ENCODE data around the gene HSD17B12. TPM values are rescaled to one million over a fixed set of nuclear protein-coding genes. Genes with fewer than 3 reads are reported as not detected.
A peak's percentile ranks its signal among the peaks of the same experiment; 100 is the strongest.

HSD17B12 gene
- total RNA-seq, 1 donor from 2014 or later = 84.7 TPM

DNA sequence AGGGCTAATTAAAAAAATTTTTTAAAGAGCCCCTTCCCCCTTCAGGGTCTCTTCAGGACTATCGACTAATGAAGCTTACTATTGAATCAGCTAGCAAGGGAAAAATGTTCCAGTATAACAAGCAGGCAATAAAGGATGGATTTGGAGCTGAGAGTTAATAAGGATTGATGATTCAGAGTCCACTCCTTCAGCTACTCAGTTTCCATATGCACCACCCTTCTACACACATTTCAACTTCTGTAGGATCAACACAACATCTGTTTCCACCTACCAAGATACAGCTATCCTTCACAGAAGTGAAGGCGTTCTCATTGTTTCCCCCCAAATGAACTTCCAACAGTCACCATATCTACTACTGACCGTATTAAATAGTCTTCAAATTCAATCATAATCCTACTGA, 193.5 kb downstream of the HSD17B12 start:
- no peak for DNase-seq (ENCODE audit: low read depth)
- Histone ChIP-seq H3K36me3 (ENCODE audit: control insufficient read depth, insufficient read depth, low read length) (no peaks in the 10 kb centered on the region), H3K4me3 (ENCODE audit: low read depth, low read length) (no peak overlapping the region), H3K27me3 (ENCODE audit: control insufficient read depth, insufficient read depth, low read length) (peaks cover 6% of the 10 kb centered on the region)
- TF ChIP-seq CTCF (IDR thresholded peaks at IDR 0.05; ENCODE audit: insufficient read depth, low read length, poor library complexity, severe bottlenecking) = no peak

DNA sequence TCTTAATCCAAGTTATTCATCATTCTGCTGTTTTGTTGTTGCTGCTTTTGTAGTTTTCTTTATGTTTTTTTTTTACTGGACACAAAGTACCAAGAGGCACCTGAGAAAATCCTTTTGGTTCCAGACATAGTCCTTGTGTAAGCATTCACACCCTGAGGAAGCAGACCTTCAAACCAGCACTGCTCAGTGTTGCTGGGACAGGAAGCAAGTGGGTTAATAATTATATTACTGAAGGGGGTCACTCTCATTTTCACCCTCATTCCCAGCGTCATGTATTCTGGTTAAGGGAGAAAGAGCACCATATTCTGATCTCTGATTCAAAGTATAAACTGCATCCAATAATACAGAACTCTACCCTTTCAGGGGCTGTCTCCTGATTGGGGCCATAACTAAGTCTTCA, 194.2 kb downstream of the HSD17B12 start:
- DNase-seq (ENCODE audit: low read depth) = no peak
- no peak for TF ChIP-seq CTCF (IDR thresholded peaks at IDR 0.05; ENCODE audit: insufficient read depth, low read length, poor library complexity, severe bottlenecking)
- H3K27me3 ChIP-seq (ENCODE audit: control insufficient read depth, insufficient read depth, low read length) = peaks cover 6% of the 10 kb centered on the region
- H3K36me3 ChIP-seq (ENCODE audit: control insufficient read depth, insufficient read depth, low read length) = no peaks in the 10 kb centered on the region
- H3K4me3 ChIP-seq (ENCODE audit: low read depth, low read length) = no peak overlapping the region

DNA sequence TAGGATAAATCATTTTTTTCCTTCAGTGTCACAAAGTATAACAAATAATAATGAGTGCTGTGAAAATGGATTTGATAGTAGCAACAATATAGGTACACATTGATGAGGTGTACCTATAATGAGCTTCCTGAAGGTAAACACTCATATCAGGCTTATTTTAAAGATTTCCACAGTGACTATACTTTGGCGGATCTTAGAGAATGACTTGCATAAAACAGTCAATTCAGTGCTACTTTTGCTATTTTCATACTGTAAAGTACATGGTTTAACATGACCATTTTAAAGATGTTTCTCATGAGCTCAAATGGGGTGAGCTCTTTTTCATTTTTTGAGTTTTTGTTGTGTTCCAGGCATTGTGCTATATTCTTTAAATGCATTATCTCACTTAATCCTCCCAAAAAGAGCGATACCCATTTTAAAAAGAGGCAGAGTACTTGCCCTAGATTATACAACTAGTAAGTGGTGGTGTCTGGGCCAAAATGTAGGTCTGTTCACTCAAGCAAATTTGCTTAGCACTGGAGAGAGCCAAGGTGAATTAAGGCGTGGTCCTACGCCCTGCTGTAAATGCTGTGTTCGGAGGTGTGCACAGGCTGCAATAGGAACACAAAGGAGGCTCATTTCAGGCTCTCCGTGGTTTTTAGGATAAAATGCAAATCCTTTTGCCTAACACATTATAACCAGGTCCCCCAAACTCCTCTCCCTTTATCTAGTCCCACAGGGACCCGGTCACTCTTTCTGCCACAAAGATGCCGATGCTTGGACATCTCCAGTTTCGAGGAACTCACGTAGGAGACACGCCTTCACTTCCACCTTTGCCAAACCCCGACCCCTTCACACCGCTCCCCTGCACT, 199.5 kb downstream of the HSD17B12 start:
- DNase-seq (ENCODE audit: low read depth) = no peak
- H3K4me3 ChIP-seq (ENCODE audit: low read depth, low read length) = peak overlapping the region; percentile 67
- H3K36me3 ChIP-seq (ENCODE audit: control insufficient read depth, insufficient read depth, low read length) = no peaks in the 10 kb centered on the region
- H3K27me3 ChIP-seq (ENCODE audit: control insufficient read depth, insufficient read depth, low read length) = no peaks in the 10 kb centered on the region
- no peak for TF ChIP-seq CTCF (IDR thresholded peaks at IDR 0.05; ENCODE audit: insufficient read depth, low read length, poor library complexity, severe bottlenecking)

GRCh38 chr11:43880640-43881159, 200.2 kb downstream of the HSD17B12 start, which contains the start of gene ALKBH3:
TSS of gene ALKBH3 (plus strand) at chr11:43880831. CDS start at chr11:43882653, 1,822 bp downstream.
- no peaks in the 10 kb centered on the region for H3K36me3 ChIP-seq (ENCODE audit: control insufficient read depth, insufficient read depth, low read length)
- H3K4me3 ChIP-seq (ENCODE audit: low read depth, low read length) = peak within 1 kb of the TSS; percentile 67
- TF ChIP-seq CTCF (IDR thresholded peaks at IDR 0.05; ENCODE audit: insufficient read depth, low read length, poor library complexity, severe bottlenecking) = no peak
- peak; percentile 59 for DNase-seq (ENCODE audit: low read depth)
- no peaks in the 10 kb centered on the region for H3K27me3 ChIP-seq (ENCODE audit: control insufficient read depth, insufficient read depth, low read length)

DNA sequence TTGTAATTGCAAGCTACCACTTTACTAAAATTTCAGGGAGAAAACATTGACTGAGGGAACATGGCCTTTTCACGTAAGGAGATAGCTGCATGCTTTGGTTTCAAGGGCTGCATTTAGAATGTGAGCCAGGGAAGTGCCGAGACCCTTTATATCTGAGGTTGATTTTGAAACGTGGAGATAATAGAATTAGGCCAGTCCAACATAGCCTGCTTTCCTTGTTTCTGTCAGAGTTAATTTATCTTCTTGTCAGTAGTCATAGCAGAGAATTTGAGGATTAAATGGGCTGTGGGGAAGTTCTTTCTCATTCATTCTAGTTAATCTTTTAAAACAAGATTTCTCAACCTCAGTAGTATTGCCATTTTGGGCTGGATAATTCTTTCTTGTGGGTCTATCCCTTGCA, 212.3 kb downstream of the HSD17B12 start:
- Histone ChIP-seq H3K4me3 (ENCODE audit: low read depth, low read length) (no peak overlapping the region), H3K27me3 (ENCODE audit: control insufficient read depth, insufficient read depth, low read length) (no peaks in the 10 kb centered on the region), H3K36me3 (ENCODE audit: control insufficient read depth, insufficient read depth, low read length) (peaks cover 2% of the 10 kb centered on the region)
- no peak for DNase-seq (ENCODE audit: low read depth)
- TF ChIP-seq CTCF (IDR thresholded peaks at IDR 0.05; ENCODE audit: insufficient read depth, low read length, poor library complexity, severe bottlenecking) = no peak
